HG03460 (cell line): ENCODE results near the gene TNNT1.
"Not testable (repeated sequence)": the region's sequence is repeated elsewhere in the genome, so short reads cannot be mapped to it uniquely, and the experiment has no call there.

Source experiments
- ATAC-seq: cut with Tn5 transposase; IDR thresholded peaks from one replicate; pipeline ENCODE4 v1.9.1; 2021; ENCODE audit not compliant: unreplicated experiment

TNNT1 gene

DNA sequence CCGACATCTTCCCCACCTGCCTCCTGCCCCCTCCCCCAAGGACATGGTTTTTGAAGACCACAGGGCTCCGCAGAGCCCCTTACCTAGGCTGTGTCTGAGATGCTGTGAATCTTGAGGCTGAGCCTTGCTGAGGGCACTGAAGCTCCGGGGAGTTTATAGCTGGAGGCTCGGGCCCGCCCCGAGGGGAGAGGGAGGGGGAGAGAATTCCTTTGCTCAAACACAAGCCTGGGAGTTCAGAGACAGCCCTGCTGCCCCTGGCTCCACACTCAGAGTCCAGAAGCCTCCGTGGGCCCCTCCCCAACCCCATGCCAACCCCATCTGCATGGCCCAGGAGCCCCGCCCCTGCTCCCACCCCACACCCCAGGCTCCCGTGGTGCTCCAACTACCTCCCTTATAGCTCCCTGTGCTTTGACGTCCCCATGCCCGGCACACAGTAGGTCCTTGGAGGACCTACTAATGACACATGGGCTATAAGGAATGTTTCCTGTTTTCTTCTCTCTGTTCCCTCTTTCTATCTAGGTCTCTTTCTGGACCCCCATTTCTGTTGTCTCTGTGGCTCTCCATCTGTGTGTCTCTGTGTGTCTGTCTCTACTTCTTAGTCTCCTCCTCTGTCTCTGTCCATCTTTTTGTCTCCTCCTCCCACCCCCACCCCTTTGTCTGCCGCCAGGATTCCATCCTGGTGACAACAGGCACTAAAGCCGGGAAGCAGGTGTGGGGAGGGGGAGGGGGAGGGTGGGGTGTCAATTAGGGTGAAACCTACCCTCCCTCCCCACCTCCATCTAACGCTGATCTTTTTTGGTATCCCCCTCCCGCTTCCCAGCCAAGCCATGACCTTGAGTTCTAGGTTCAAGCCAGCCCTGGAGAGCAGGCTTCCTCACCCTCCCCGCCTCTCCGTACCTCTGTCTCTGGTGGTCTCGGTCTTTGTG is at the start of gene TNNT1:
Gene TNNT1 (minus strand): TSS at position 129 of the 926 bp plus-strand sequence. CDS start 2,049 bp downstream, outside the sequence.
- no peak for ATAC-seq

DNA sequence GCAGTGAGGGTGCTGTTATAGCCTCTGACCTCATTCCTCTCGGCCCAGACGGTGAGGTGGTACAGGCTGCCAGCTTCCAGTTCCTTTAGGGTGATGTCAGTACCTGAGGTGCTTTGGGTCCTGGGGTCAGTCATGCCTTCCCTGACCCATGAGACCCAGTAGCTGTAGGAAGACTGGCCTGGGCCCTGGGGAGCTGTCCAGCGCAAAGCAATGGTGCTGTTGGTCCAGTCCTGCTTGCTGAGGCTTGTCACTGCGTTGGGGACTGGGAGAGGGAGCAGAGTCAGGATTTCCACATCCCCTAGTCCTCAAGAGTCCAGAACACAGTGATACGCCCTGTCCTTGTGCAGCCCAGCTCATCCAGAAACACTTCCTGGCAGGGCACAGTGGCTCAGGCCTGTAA is 49.6 kb upstream of the TNNT1 start:
- ATAC-seq, result no peak

DNA sequence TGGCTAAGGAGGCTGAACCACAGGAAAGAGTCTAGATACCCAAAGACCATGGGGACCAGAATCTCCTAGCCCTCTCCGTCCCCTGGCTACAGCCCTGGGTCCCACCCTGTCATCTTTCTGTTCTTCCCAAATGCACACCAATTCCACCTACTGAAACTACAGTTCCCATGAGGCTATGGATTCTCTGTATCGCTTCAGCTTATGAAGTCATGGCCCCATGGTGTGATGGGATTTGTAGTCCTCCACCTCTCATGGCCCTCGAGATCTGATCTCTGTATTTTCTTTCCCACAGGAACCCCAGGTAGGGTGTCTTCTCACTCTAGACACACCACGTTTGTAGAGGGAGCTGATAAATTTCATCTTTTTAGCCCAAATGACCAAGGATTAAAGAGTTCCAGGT is 48.5 kb upstream of the TNNT1 start:
- no peak for ATAC-seq

DNA sequence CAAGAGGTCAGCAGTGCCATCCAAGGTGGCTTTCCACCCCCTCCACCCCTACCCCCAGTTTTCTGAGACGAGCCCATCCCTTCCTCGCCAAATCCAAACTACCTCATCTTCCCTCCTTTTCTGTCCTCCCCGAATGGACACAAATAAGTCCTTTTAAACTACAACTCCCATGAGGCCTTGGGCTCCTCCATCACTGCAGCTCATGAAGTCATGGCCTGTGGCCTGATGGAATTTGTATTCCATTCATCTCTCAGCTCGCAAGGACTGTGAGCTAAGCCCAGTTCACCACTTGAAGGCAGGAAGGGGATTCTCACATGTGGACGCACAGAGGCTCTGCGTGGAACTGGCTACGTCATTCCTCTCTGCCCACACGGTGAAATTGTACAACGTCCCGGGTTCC is 47.8 kb upstream of the TNNT1 start:
- no peak for ATAC-seq

DNA sequence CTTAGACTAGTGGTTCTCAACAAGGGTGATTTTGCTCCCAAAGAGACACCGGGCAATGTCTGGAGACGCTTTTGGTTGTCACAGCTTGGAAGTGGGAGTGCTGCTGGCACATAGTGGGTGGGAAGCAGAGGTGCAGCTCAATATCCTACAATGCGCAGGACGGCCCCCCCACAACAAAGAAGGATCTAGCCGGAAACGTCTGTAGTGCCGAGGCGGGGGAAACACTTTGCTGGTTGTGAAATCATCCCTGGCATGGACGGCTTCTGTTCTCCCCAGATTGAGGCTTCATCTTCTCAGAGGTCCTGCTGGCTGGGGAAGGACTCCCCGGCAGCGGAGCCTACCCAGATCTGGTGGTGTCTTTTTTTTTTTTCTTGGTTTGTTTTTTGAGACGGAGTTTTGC is 44.5 kb upstream of the TNNT1 start:
- ATAC-seq, result no peak

- ATAC-seq, result no peak
Measured at GRCh38 chr19:55189403-55189835, 40.4 kb upstream of the TNNT1 start.

DNA sequence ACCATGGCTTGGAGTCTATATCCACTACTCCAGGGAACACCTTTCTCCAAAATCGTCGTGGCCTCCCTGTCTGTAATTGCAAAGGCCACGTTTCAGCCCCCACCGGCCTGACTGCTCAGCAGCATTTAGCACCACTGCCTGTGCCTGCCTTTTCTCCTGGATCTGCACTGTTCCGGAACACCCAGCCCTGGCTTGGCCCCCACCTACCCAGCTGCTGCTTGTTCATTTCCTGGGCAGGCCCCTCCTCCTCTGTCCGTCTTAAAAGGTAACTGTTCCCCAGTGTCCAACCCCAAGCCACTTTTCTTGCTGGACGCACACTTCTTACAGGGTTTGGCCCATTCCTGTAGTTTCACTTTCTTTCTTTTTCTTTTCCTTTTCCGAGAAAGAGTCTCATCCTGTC is 39.6 kb upstream of the TNNT1 start:
- no peak for ATAC-seq

- ATAC-seq, result no peak
Measured at GRCh38 chr19:55186080-55186479, 37.1 kb upstream of the TNNT1 start.

DNA sequence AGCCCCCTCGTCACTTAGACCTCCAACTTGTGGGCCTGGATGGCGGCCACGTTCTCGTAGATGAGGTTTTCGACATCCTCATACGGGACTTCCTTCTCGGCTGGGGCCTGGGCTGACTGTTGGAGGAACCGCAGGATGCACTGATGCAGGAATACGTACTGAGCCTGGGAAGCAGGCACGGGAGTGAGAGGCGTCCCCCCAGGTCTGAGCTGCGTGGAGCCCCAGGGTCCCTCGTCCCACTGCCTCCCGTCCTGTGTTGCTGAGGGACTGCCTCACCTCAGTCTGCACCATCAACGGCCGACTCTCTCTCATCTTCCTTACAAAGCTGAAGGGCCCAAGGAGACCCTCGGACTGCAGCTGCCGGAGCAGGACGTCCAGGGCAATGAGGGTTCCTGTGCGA is 32.7 kb upstream of the TNNT1 start:
- no peak for ATAC-seq

DNA sequence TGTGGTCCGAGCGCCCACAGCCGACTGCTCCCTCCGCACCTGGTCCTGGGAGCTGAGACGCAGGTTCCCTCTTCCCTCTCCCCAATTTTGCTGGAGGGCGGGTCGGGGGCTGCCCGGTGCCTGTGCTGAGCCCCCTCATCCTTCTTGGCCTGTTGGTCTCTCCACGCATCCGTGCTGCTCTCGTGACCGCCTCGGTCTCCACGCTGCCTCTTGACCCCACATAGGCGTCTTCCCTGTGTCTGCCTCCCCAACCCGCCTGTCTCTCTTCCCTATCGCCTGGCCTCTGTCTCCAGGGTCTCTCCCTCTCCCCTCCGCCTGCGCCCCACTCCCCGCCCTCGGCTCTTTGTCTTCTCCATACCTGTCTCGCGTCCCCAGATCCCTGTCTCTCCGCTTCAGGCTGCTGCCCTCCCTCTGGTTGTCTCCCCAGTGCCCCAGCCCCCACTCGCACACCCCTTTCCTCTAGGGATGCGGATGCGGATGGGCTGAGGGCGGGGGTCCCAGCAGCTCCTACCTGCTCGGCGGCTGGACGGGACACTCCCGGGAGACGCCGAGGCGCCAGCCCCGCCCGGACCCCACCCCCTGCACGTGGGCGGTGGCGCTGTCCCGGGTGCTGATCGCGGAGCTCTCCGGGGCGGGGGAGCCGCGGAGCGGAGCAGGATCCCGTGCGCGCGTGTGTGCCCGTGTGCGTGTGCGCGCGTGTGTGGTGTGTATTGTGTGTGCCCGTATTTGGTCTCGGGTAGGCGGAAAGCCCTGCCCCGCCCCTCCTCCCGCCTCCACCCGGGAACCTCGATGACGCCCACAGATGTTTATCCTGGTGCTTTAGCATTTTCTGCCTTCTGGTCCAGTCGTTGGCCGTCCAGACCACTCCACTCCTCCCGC is 30.8 kb upstream of the TNNT1 start, which contains the start of gene SYT5:
Gene SYT5 (minus strand): TSS at position 684 of the 879 bp plus-strand sequence. CDS start 1,248 bp downstream, outside the sequence.
- no peak for ATAC-seq

DNA sequence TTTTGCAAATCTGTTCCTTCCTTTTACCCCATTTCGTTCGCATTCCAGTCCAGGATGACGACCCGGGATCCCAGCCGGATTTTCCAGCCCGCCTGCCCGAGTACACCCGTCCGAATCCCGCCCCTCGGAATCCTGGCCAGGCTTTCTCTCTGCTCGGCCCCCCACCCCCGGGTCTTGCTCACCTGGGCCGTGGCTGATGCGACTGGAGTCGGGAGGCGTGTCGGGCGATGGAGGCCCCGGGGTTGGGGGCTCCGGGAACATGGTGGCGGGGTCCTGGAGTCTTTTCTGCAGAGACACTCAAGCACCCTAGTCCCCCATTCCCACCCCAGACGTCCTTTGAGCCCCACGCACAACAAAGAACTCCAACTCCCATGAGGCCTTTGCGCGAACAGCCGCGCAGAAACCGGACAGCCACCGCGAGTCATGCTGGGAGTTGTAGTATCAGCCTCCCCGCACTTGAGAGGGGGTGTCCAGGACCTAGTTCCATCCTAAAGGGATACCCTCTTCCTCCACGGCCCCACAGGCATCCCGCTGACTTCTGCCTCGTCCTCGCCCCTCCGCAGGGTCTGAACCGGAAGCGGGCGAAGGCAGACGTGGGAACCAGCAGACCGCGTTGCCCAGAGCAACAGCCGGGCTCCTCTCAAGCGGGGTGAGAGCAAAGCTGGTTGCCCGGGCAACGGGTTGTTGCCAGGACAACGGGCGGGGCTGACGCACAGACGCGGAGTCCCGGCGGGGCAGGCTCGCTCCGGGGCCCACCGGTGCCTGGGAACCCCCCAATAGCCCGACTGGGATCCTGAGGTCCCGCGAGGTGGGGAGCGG is 30.0 kb upstream of the TNNT1 start:
- ATAC-seq, result peak; percentile 76

GRCh38 chr19:55176076-55176475 is 27.1 kb upstream of the TNNT1 start:
- ATAC-seq, result no peak

DNA sequence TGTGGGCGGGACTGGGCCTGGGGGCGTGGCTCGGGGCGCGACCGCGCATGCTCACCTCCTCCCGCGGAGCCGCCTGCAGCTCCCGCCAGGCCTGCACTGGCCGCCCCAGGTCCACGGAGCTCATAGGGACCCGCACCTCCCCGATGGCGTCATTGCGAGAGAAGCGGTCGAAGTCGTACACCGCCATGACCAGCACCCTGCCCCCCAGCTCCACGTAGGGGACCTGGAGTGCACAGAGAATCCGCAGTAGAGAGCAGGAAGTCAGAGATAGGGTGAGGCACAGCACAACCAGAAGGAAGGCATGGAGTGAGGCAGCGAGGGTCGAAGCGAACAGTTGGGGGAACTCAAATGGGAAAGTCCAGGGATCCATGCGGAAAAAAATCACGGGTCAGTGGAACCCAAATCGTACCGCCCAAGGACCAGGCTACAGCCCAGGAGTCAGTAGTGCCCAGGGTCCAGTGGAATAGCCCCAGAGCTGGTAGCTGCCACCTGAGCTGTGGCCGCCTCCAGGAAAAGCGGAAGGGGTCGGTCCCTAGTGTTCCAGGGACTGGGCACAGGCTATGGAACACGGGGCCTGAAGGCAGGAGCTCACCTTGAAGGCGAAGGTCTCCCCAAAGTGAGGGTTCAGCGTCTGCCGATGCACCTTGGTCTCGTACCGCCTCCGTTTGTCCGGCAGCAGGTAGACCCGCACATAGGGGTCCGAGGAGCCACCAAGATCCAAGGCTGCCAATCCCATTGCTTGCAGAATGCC is 26.3 kb upstream of the TNNT1 start:
- no peak for ATAC-seq

GRCh38 chr19:55174425-55175116 is 25.6 kb upstream of the TNNT1 start:
- no peak for ATAC-seq

- ATAC-seq, result no peak
Measured at GRCh38 chr19:55173714-55174409, 24.9 kb upstream of the TNNT1 start.

- no peak for ATAC-seq
Measured at GRCh38 chr19:55173186-55173713, 24.2 kb upstream of the TNNT1 start.

GRCh38 chr19:55172741-55173140 is 23.7 kb upstream of the TNNT1 start:
- ATAC-seq, result no peak

DNA sequence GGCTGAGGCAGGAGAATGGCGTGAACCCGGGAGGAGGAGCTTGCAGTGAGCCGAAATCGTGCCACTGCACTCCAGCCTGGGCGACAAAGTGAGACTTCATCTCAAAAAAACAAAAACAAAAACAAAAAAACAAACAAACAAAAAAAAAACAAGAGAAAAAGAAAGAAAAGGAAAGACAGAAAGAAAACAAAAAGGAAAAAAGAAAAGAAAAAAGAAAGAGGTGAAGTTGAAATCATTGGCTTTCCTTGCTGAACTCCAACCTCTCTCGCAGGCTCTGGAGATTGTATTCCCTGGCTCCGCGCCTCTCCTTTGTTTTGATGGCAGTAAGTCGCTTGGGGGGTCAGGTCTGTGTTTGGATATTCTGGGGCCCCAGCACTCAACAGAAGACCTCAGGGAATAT is 23.3 kb upstream of the TNNT1 start:
- ATAC-seq, result not testable (repeated sequence)

GRCh38 chr19:55171440-55171839 is 22.4 kb upstream of the TNNT1 start:
- ATAC-seq, result no peak
